ENCODE results near the gene TAC4. TPM values are rescaled to one million over a fixed set of nuclear protein-coding genes. Genes with fewer than 3 reads are reported as not detected.

The TAC4 gene
- total RNA-seq, 4 donors from 2014 or later, result not detected

- Histone ChIP-seq H3K4me1 (peaks cover 0 to 8% (median 4%) of the 10 kb centered on the region in 4 donors), H3K9me3 (no peaks in the 10 kb centered on the region), H3K27me3 (peaks cover 0 to 74% of the 10 kb centered on the region in 2 donors), H3K36me3 (no peaks in the 10 kb centered on the region), H3K27ac (no peak overlapping the region), H3K4me3 (no peak overlapping the region)
- DNase-seq (ENCODE audit: low spot score in 2 of 2), result peak; percentile 45 to 53
- TF ChIP-seq POLR2A (IDR thresholded peaks at IDR 0.05), result no peak
- TF ChIP-seq, protein P1, sequence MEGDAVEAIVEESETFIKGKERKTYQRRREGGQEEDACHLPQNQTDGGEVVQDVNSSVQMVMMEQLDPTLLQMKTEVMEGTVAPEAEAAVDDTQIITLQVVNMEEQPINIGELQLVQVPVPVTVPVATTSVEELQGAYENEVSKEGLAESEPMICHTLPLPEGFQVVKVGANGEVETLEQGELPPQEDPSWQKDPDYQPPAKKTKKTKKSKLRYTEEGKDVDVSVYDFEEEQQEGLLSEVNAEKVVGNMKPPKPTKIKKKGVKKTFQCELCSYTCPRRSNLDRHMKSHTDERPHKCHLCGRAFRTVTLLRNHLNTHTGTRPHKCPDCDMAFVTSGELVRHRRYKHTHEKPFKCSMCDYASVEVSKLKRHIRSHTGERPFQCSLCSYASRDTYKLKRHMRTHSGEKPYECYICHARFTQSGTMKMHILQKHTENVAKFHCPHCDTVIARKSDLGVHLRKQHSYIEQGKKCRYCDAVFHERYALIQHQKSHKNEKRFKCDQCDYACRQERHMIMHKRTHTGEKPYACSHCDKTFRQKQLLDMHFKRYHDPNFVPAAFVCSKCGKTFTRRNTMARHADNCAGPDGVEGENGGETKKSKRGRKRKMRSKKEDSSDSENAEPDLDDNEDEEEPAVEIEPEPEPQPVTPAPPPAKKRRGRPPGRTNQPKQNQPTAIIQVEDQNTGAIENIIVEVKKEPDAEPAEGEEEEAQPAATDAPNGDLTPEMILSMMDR (IDR thresholded peaks at IDR 0.05), result peak; percentile 93 to 99 (median 97)
- WGBS, 2 donors, result 4 to 9% methylated on average over 39 of the region's 41 CpGs
These were observed 32.6 kb upstream of the TAC4 start for GRCh38 chr17:49880291-49881053.

GRCh38 chr17:49878931-49879904, 31.3 kb upstream of the TAC4 start:
- peaks cover 0 to 8% (median 4%) of the 10 kb centered on the region in 4 donors for H3K4me1 ChIP-seq
- H3K9me3 ChIP-seq, result no peaks in the 10 kb centered on the region
- H3K27me3 ChIP-seq, result peaks cover 0 to 74% of the 10 kb centered on the region in 2 donors
- no peak overlapping the region for H3K27ac ChIP-seq
- H3K36me3 ChIP-seq, result no peaks in the 10 kb centered on the region
- 57 to 58% methylated on average over 14 of the region's 14 CpGs for WGBS, 2 donors
- no peak overlapping the region for H3K4me3 ChIP-seq
- DNase-seq (ENCODE audit: low spot score in 2 of 2), result no peak
- TF ChIP-seq, protein P1 (IDR thresholded peaks at IDR 0.05), result no peak
- no peak for TF ChIP-seq POLR2A (IDR thresholded peaks at IDR 0.05)
- TF ChIP-seq EP300 (IDR thresholded peaks at IDR 0.05), result no peak

DNA sequence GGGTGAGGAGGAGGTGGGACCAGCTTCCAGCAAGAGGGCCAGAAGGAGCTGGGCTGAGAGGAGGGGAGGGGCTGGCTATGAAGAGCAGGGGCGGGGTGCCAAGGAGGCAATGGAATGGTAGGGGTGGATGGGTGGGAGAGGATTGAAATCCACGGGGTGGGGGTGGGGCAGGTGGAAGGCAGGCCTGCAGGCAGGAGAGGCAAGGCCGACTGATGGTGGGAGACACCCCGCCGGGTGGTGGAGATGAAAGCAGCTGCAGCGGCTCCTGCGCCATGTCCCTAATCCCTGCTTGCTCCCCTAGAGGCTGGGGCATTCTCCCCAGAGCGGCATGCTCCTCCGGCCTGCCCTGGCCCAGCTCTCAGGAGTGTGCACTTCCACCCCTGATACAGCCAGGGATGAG, 27.8 kb upstream of the TAC4 start:
- DNase-seq (ENCODE audit: low spot score in 2 of 2), result no peak
- no peak overlapping the region for H3K4me3 ChIP-seq
- H3K36me3 ChIP-seq, result no peaks in the 10 kb centered on the region
- H3K4me1 ChIP-seq, result peaks cover 0 to 6% (median 3%) of the 10 kb centered on the region in 4 donors
- H3K27me3 ChIP-seq, result peaks cover 0 to 44% of the 10 kb centered on the region in 2 donors
- TF ChIP-seq, protein P1 (IDR thresholded peaks at IDR 0.05), result no peak
- TF ChIP-seq POLR2A (IDR thresholded peaks at IDR 0.05) (no peak), EP300 (IDR thresholded peaks at IDR 0.05) (no peak)
- WGBS, 2 donors, result 37 to 49% methylated on average over 8 to 9 of the region's 9 CpGs
- H3K27ac ChIP-seq, result no peak overlapping the region
- no peaks in the 10 kb centered on the region for H3K9me3 ChIP-seq

GRCh38 chr17:49874911-49875310, 27.0 kb upstream of the TAC4 start:
- no peaks in the 10 kb centered on the region for H3K9me3 ChIP-seq
- H3K4me3 ChIP-seq, result no peak overlapping the region
- no peak for TF ChIP-seq EP300 (IDR thresholded peaks at IDR 0.05)
- TF ChIP-seq, protein P1 (IDR thresholded peaks at IDR 0.05), result no peak
- no peak for TF ChIP-seq POLR2A (IDR thresholded peaks at IDR 0.05)
- no peaks in the 10 kb centered on the region for H3K36me3 ChIP-seq
- H3K27ac ChIP-seq, result no peak overlapping the region
- no peak for DNase-seq (ENCODE audit: low spot score in 2 of 2)
- peaks cover 0 to 37% of the 10 kb centered on the region in 2 donors for H3K27me3 ChIP-seq
- no peaks in the 10 kb centered on the region for H3K4me1 ChIP-seq
- 76 to 80% methylated on average over 2 of the region's 2 CpGs for WGBS, 2 donors

Data from tibial nerve (tissue), 4 donors.